ENCODE measurements around the gene C1QTNF8. TPM values are rescaled to one million over a fixed set of nuclear protein-coding genes. Genes with fewer than 3 reads are reported as not detected.

Gene C1QTNF8
- total and polyA plus RNA-seq, 2 of the 13 experiments (the other 11 are each of a cell fraction or from before 2014, with no cell fraction given), result 0.09 TPM; not detected in 1

- TF ChIP-seq UBTF (CRISPR knock-in tag; IDR thresholded peaks at IDR 0.05) (peak; percentile 53; the same call in 1 of the 2 replicates), LRRFIP1 (CRISPR knock-in tag; conservative IDR thresholded peaks at IDR 0.05) (no peak), ADNP (CRISPR knock-in tag; IDR thresholded peaks at IDR 0.05) (peak; percentile 90), DPF2 (CRISPR knock-in tag; IDR thresholded peaks at IDR 0.05; ENCODE audit: borderline replicate concordance, low read depth) (peak; percentile 58; the same call in 1 of the 2 replicates), ZBTB10 (CRISPR knock-in tag; IDR thresholded peaks at IDR 0.05; ENCODE audit: borderline replicate concordance) (peak; percentile 59; the same call in 1 of the 2 replicates), ZNF790 (CRISPR knock-in tag; IDR thresholded peaks at IDR 0.05; ENCODE audit: borderline replicate concordance) (no peak), KDM3A (CRISPR knock-in tag; IDR thresholded peaks at IDR 0.05; ENCODE audit: low read depth) (peak; percentile 78), AKAP8 (CRISPR knock-in tag; IDR thresholded peaks at IDR 0.05) (peak; percentile 60; the same call in 1 of the 2 replicates), PHF8 (CRISPR knock-in tag; IDR thresholded peaks at IDR 0.05) (0 out of 2 replicates have a peak, but pooled peaks have one; percentile 23), THYN1 (CRISPR knock-in tag; IDR thresholded peaks at IDR 0.05; ENCODE audit: borderline replicate concordance, low read depth) (no peak), ZNF501 (CRISPR knock-in tag; IDR thresholded peaks at IDR 0.05) (peak; percentile 77), DNMT1 (CRISPR knock-in tag; IDR thresholded peaks at IDR 0.05) (no peak), ZNF674 (CRISPR knock-in tag; IDR thresholded peaks at IDR 0.05; ENCODE audit: low read depth) (no peak), HDAC1 (CRISPR knock-in tag; IDR thresholded peaks at IDR 0.05) (peak; percentile 90), SP1 (IDR thresholded peaks at IDR 0.05) (no peak), SP1 (CRISPR knock-in tag; IDR thresholded peaks at IDR 0.05) (no peak; the same call in 1 of the 2 replicates), TRIM24 (CRISPR knock-in tag; IDR thresholded peaks at IDR 0.05) (no peak), PATZ1 (CRISPR knock-in tag; IDR thresholded peaks at IDR 0.05) (peak; percentile 91), SNAPC2 (CRISPR knock-in tag; IDR thresholded peaks at IDR 0.05) (no peak), TEAD3 (CRISPR knock-in tag; optimal IDR thresholded peaks at IDR 0.05; ENCODE audit: borderline replicate concordance) (no peak), NFRKB (IDR thresholded peaks at IDR 0.05) (no peak)
These were observed 19.1 kb downstream of the C1QTNF8 start (continued) for GRCh38 chr16:1076801-1077576.
